AG04450 (cell line): ENCODE data around the gene RAB8A. TPM values are rescaled to one million over a fixed set of nuclear protein-coding genes. Genes with fewer than 3 reads are reported as not detected.
"Not testable (repeated sequence)": the region's sequence is repeated elsewhere in the genome, so short reads cannot be mapped to it uniquely, and the experiment has no call there.

ENCODE experiments used
- CTCF ChIA-PET: fragments of 300-600, 350-600 bp; formaldehyde crosslinking; extraction: SDS; loops from one replicate; lab custom pipeline; 2022; ENCODE audit warnings: antibody characterized with exemption, inconsistent platforms; lab: Charles Lee
- POLR2A ChIA-PET: fragments of 350-600 bp; formaldehyde crosslinking; extraction: SDS; loops from one replicate; lab custom pipeline; 2021; ENCODE audit warnings: antibody characterized with exemption, inconsistent platforms; lab: Yijun Ruan, JAX
- DNase-seq: peaks from one replicate; pipeline ENCODE4 v3.0.0-alpha.2; 2011; ENCODE audit warnings: low read depth, low spot score
- H3K27ac ChIP-seq: one replicate; pipeline ENCODE4 v1.5.1; 2012; ENCODE audit warnings: low read depth, low read length, control low read depth
- H3K27me3 ChIP-seq: one replicate; pipeline ENCODE4 v1.6.0; 2012; ENCODE audit warnings: low read length; ENCODE audit not compliant: control insufficient read depth, insufficient read depth
- H3K4me3 ChIP-seq: 2 replicates; pipeline ENCODE4 v1.5.1; 2011; ENCODE audit warnings: mild to moderate bottlenecking, low read depth, low read length, control low read depth
- H3K9me3 ChIP-seq: 2 replicates; pipeline ENCODE4 v1.5.1; 2012; ENCODE audit warnings: low read length; ENCODE audit not compliant: control insufficient read depth, insufficient read depth
- polyA plus RNA-seq: library from polyadenylated mRNA; depleted of rRNA; stranded (reverse); fragments of >200 nt; gene quantifications from 2 replicates; pipeline ENCODE4 v1.2.3, GENCODE V29; 2011; rRNA removed
- TF ChIP-seq, protein P1 (sequence below): IDR thresholded peaks from 2 replicates; pipeline ENCODE4 v1.5.1; 2011; ENCODE audit warnings: low read depth, low read length, control low read depth, inconsistent platforms

Gene RAB8A
- polyA plus RNA-seq, 1 experiment = 109 TPM

- ChIA-PET CTCF (no interaction called here), POLR2A (no interaction called here)
- TF ChIP-seq, protein P1, sequence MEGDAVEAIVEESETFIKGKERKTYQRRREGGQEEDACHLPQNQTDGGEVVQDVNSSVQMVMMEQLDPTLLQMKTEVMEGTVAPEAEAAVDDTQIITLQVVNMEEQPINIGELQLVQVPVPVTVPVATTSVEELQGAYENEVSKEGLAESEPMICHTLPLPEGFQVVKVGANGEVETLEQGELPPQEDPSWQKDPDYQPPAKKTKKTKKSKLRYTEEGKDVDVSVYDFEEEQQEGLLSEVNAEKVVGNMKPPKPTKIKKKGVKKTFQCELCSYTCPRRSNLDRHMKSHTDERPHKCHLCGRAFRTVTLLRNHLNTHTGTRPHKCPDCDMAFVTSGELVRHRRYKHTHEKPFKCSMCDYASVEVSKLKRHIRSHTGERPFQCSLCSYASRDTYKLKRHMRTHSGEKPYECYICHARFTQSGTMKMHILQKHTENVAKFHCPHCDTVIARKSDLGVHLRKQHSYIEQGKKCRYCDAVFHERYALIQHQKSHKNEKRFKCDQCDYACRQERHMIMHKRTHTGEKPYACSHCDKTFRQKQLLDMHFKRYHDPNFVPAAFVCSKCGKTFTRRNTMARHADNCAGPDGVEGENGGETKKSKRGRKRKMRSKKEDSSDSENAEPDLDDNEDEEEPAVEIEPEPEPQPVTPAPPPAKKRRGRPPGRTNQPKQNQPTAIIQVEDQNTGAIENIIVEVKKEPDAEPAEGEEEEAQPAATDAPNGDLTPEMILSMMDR = no peak
- DNase-seq = no peak
- Histone ChIP-seq H3K9me3 (peaks cover 10% of the 10 kb centered on the region; the same call in 1 of the 2 replicates), H3K4me3 (no peak overlapping the region), H3K27me3 (peaks cover 2% of the 10 kb centered on the region), H3K27ac (no peak overlapping the region)
Observed at GRCh38 chr19:16175954-16176353, 64.3 kb downstream of the RAB8A start.

DNA sequence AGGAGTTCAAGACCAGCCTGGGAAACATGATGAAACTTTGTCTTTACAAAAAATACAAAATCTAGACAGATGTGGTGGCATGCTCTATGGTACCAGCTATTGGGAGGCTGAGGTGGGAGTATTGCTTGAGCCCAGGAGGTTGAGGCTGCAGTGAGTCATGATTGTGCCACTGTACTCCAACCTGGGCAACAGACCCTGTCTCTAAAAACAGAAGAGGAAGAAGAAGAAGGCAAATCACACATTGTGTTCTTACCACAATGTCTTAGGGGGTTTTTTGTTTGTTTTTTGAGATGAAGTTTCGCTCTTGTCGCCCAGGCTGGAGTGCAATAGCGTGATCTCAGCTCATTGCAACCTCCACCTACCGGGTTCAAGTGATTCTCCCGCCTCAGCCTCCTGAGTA is 67.2 kb downstream of the RAB8A start:
- H3K27me3 ChIP-seq, DNase-seq, H3K27ac ChIP-seq, H3K4me3 ChIP-seq, POLR2A ChIA-PET: not testable (repeated sequence)
- peaks cover 10% of the 10 kb centered on the region; the same call in 1 of the 2 replicates for H3K9me3 ChIP-seq
- CTCF ChIA-PET = interaction anchor here (0.6 kb wide), 1 partner anchor 137 kb away, joined by 4 read pairs; no protein-coding TSS in a partner anchor

DNA sequence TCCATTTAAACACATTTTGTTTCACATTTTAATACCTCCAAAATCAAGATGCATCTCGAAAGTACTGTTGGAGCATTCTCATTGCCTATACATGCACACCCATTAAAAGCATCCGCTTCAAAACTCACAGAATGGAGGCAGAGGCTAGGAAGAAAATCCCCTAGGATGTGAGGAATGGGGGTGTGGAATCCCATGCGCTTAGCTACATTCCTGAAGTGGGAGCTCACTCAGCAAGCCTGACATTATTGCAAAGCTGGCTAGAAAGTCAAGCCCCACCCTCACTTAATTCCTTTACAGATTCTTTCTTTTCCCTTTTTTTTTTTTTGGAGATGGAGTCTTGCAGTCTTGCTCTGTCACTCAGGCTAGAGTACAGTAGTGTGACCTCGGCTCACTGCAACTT is 68.9 kb downstream of the RAB8A start:
- ChIA-PET POLR2A (interaction anchor here (0.6 kb wide), 1 partner anchor 864 kb away, joined by 3 read pairs; no protein-coding TSS in a partner anchor), CTCF (interaction anchor here (0.7 to 3.3 kb wide), 7 partner anchors 36 to 202 kb away, joined by 3 to 39 read pairs (median 7); no protein-coding TSS in a partner anchor)
- H3K27me3 ChIP-seq = no peaks in the 10 kb centered on the region
- peak overlapping the region; percentile 11 for H3K27ac ChIP-seq
- H3K9me3 ChIP-seq = peaks cover 2% of the 10 kb centered on the region; the same call in 1 of the 2 replicates
- no peak for DNase-seq
- H3K4me3 ChIP-seq = no peak overlapping the region
- TF ChIP-seq, protein P1 = no peak

Other genes with a start within 250 kb of the RAB8A start
- gene CYP4F2, start 213.8 kb upstream of the RAB8A start, polyA plus RNA-seq = not detected in 2 replicates
- gene CYP4F11, start 177.4 kb upstream of the RAB8A start, polyA plus RNA-seq = 0.07 TPM in 1 of 2 replicates, not detected in the other
- not detected in 2 replicates for gene OR10H4, start 162.9 kb upstream of the RAB8A start, polyA plus RNA-seq
- gene TPM4, start 35.4 kb upstream of the RAB8A start, polyA plus RNA-seq = 1,635 and 2,058 TPM in 2 replicates
- gene HSH2D, start 31.8 kb downstream of the RAB8A start, polyA plus RNA-seq = not detected in 2 replicates
- gene CIB3, start 61.6 kb downstream of the RAB8A start, polyA plus RNA-seq = not detected in 2 replicates
- 164 and 177 TPM in 2 replicates for gene FAM32A, start 73.5 kb downstream of the RAB8A start, polyA plus RNA-seq
- gene AP1M1, start 86.0 kb downstream of the RAB8A start, polyA plus RNA-seq = 42.5 and 54.3 TPM in 2 replicates
- gene KLF2, start 212.9 kb downstream of the RAB8A start, polyA plus RNA-seq = 0.60 and 1.5 TPM in 2 replicates